Stimulated activated memory B cell treated with anti-CD40 and anti-IgM and Interleukin-4, amounts not matched to agents 10 μg/mL and 1 μg/mL and 100 μg/mL, for 72 hours (primary cell): Measurements from ENCODE around the gene FAM9A.
"Not testable (repeated sequence)": the region's sequence is repeated elsewhere in the genome, so short reads cannot be mapped to it uniquely, and the experiment has no call there.

Source experiments
- ATAC-seq: fragments of 150-1000 bp; cut with Tn5 transposase; 2 replicates; pipeline ENCODE4 v1.10.0; 2021
- H3K27ac Mint-ChIP-seq: one replicate; pipeline ENCODE4 v1.8.0; 2022; ENCODE audit warnings: mild to moderate bottlenecking, mixed read lengths
- H3K27me3 Mint-ChIP-seq: one replicate; pipeline ENCODE4 v1.8.0; 2022; ENCODE audit warnings: mixed read lengths
- H3K36me3 Mint-ChIP-seq: one replicate; pipeline ENCODE4 v1.8.0; 2022; ENCODE audit warnings: mixed read lengths
- H3K4me1 Mint-ChIP-seq: one replicate; pipeline ENCODE4 v1.8.0; 2022; ENCODE audit warnings: mixed read lengths
- H3K4me3 Mint-ChIP-seq: one replicate; pipeline ENCODE4 v1.8.0; 2022; ENCODE audit warnings: mild to moderate bottlenecking, moderate library complexity, mixed read lengths
- H3K9me3 Mint-ChIP-seq: one replicate; pipeline ENCODE4 v1.8.0; 2022; ENCODE audit warnings: mixed read lengths

The FAM9A gene

DNA sequence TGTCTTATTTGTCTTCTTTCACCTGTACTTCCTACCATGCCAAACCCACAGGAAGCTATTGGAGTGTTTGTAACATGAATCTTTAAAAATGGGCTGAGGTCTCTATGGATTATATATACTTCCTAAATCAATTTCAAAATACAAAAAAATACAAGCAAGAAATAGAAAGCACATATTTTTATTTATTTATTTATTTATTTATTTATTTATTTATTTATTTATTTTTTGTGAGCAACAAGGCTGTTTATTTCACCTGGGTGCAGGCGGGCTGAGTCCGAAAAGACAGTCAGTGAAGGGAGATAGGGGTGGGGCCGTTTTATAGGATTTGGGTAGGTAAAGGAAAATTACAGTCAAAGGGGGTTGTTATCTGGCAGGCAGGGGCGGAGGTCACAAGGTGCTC lies 19.3 kb downstream of the FAM9A start:
- H3K27me3 Mint-ChIP-seq, H3K4me1 Mint-ChIP-seq, ATAC-seq, H3K9me3 Mint-ChIP-seq, H3K4me3 Mint-ChIP-seq, H3K36me3 Mint-ChIP-seq, H3K27ac Mint-ChIP-seq: not testable (repeated sequence)

DNA sequence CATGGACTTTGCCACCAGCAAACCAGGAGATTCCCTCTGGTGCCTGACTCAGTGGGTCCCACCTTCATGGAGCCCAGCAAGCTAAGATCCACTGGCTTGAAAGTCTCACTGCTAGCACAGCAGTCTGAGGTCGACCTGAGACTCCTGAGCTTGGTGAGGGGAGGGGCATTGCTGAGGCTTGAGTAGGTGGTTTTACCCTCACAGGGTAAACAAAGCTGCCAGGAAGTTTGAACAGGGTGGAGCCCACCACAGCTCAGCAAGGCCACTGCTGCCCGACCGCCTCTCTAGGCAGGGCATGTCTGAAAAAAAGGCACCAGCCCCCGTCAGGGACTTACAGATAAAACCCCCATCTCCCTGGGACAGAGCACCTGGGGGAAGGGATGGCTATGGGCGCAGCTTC lies 28.1 kb downstream of the FAM9A start:
- peaks cover 20% of the 10 kb centered on the region for H3K27me3 Mint-ChIP-seq
- no peaks in the 10 kb centered on the region for H3K4me1 Mint-ChIP-seq
- H3K9me3 Mint-ChIP-seq, result no peaks in the 10 kb centered on the region
- H3K36me3 Mint-ChIP-seq, result no peaks in the 10 kb centered on the region
- no peak for ATAC-seq
- no peak overlapping the region for H3K4me3 Mint-ChIP-seq
- H3K27ac Mint-ChIP-seq, result no peak overlapping the region

DNA sequence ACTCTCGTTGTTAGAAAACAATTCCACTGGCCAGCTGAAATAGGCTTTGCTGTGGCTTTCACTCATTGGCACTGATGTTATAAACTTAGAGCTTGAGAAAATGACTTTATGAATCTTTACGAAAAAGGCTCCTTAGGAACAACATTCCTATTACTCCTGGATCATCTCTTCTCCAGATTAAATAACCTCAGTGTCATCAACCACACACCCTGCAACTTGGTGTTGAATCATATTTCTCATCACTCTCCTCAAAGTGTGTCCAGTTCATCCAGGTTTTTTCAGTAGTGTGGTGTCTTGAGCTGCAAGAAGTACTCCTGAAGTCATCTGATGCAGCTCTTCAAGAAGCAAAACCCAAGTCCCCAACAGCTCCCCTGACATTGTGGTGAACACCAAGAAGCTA lies 41.2 kb downstream of the FAM9A start:
- no peak for ATAC-seq
- Mint-ChIP-seq H3K27me3 (no peaks in the 10 kb centered on the region), H3K9me3 (no peaks in the 10 kb centered on the region), H3K4me1 (no peaks in the 10 kb centered on the region), H3K27ac (no peak overlapping the region), H3K36me3 (no peaks in the 10 kb centered on the region), H3K4me3 (no peak overlapping the region)

DNA sequence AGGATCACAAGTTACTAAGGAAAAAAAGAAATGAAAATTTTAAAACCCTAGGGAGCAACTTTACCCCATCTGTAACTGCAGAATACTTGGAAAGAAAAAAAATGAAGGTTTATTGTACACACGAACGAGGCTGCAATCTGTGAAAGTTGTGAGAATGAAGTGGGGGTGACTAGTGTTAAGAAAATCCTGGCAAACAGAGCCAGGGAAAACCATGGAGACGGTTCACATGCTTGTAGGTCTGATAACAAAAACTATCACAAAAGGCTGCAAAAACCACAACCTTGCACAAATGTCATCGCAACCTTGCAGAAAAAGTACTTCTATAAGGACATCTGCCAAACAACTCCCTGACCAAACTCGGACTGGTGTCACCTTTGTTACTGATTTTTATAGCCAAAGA lies 42.5 kb downstream of the FAM9A start:
- not testable (repeated sequence) for H3K27ac Mint-ChIP-seq, H3K4me3 Mint-ChIP-seq, H3K36me3 Mint-ChIP-seq, H3K4me1 Mint-ChIP-seq, H3K9me3 Mint-ChIP-seq, H3K27me3 Mint-ChIP-seq, ATAC-seq

DNA sequence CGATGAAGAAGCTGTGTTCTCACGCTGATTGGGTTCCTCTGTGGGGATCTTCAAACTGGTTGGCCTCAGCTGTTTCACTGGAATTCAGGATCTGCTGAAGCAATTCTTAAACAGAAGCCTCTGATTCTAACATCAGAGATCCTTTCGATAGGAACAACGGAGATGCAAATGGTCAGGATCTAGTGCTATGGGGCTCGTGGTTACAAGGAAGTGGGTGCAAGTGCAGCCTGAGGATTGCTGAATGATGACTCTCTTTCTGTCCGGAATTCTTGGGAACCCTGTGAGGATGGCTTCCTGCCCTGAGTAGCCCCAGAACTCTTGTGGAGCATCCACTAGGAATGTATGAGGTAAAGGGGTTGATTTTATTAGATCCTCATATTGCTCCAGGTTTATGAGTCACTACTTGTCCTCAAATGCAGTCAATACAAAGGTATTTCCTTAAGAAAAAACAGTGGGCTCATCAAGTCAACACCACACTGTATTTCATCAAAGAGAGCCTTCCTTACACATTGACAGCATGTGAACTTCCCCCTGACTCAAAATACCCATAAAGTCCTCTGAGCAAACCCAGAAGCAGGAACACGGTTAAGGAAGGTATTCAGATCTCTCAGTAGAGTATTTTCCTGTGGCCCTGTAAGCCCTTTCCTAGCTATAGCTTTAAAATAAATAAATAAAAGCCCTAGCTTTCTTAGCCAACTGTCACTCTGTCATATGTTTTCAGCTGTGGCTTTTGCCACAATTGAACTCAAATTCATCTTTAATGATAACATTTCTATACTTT lies 43.4 kb downstream of the FAM9A start:
- H3K9me3 Mint-ChIP-seq, ATAC-seq, H3K36me3 Mint-ChIP-seq, H3K4me3 Mint-ChIP-seq, H3K27ac Mint-ChIP-seq, H3K4me1 Mint-ChIP-seq: not testable (repeated sequence)
- H3K27me3 Mint-ChIP-seq, result peaks cover 10% of the 10 kb centered on the region

DNA sequence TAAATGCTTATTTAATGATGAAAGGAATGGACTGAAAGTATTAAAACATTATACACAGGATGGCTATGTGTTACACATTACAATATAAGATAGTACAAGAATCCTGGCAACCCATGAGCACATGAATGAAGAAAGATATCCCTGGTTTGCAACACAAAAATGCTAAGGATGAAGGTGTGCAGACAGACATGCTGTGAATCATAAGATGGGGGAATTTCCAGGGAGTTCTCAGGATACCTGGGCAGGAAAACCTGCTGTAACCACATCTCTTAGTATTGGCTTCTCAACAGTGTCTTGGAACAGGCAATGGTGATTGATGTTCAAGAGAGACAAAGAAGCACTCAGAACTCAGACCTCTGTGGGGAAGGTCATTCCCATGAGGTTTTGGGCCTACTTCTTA lies 45.4 kb downstream of the FAM9A start:
- Mint-ChIP-seq H3K27ac (no peak overlapping the region), H3K4me1 (no peaks in the 10 kb centered on the region), H3K27me3 (peaks cover 10% of the 10 kb centered on the region), H3K36me3 (no peaks in the 10 kb centered on the region), H3K9me3 (no peaks in the 10 kb centered on the region), H3K4me3 (no peak overlapping the region)
- ATAC-seq, result no peak

DNA sequence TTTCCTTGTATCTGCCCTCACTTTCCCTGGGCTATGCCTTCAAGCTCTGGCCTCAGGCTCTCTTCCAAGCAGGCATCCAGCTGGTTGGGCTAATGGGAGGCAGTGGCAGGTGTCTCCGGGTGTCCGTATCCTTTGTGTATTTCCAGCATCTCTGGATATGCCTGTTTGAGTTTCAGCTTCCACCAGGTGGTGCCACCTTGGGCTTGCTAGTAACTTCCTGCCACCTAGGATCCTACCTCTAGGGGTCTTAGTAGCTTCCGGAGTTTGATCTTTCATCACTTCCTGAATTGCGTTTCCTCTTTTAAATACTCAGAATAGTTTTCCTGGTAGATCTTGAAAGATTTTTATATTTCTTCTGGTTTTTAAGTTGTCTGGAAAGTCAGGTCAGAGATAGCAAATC lies 46.1 kb downstream of the FAM9A start:
- no peak overlapping the region for H3K4me3 Mint-ChIP-seq
- peaks cover 10% of the 10 kb centered on the region for H3K27me3 Mint-ChIP-seq
- no peaks in the 10 kb centered on the region for H3K9me3 Mint-ChIP-seq
- ATAC-seq, result no peak
- no peaks in the 10 kb centered on the region for H3K36me3 Mint-ChIP-seq
- no peaks in the 10 kb centered on the region for H3K4me1 Mint-ChIP-seq
- H3K27ac Mint-ChIP-seq, result no peak overlapping the region

DNA sequence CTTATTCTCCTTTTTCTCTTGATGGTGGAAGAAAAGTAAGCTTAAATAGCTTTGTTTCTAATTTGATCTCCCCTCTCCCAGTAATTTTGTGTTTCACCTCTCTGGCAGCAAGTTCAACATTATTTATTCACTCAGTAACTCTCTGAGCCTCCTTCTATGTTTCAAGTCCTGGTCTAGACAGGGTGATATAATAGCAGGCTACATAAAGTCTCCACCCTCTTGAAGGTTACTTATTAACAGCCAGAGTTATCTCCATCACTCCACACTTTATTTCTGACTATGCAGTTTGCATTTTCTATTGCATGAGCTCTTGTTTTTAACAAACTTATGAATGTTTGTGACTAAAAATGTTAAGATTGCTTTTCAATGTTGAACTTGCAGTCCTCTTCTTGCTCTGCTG lies 51.5 kb downstream of the FAM9A start:
- Mint-ChIP-seq H3K9me3 (no peaks in the 10 kb centered on the region), H3K4me1 (peaks cover 7% of the 10 kb centered on the region), H3K36me3 (no peaks in the 10 kb centered on the region), H3K27ac (no peak overlapping the region), H3K4me3 (no peak overlapping the region), H3K27me3 (peaks cover 10% of the 10 kb centered on the region)
- no peak for ATAC-seq

DNA sequence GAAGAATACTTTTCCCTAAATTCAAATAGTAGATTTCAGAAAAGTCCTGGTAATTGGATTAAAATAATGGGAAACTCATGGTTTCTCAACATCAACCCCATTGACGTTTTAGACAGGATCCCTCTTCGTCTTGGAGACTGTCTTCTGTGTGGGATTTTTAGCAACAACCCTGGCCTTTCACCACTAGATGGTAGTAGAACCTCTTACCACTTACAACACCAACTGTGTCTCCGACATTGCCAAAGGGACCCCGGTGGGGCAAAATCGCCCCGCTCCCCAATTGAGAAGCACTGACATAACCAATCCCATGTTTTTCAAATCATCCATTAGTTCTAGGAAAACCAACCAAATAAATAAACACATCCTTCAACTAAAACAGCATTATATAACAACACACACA lies 52.3 kb downstream of the FAM9A start:
- Mint-ChIP-seq H3K9me3 (no peaks in the 10 kb centered on the region), H3K36me3 (no peaks in the 10 kb centered on the region), H3K4me3 (no peak overlapping the region), H3K4me1 (peaks cover 7% of the 10 kb centered on the region), H3K27ac (no peak overlapping the region), H3K27me3 (peaks cover 6% of the 10 kb centered on the region)
- no peak for ATAC-seq

DNA sequence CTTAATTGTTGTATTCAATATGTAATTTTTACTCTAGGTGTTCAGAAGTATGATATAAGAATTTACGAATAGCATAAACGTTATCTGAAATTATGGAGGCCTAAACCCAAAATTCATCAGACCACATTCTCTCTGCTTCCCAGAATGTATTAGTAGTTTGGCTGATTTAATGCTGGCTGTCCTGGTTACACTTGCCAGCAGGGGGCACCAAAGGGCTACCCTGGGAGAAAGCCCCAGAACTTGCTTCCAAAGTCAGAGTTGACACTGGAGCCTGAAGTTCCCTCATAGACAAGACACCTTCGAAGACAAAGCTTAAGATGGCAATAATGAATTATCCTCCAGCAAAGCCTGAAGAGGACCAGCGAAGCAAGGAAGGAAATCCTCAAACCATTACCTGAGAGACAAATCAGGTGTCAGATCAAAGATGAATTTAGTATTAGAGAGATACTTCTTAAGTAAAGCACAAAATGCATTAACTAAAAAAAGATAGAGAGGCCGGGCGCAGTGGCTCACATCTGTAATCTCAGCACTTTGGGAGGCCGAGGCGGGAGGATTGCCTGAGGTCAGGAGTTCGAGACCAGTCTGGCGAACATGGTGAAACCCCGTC lies 58.0 kb downstream of the FAM9A start:
- no peak for ATAC-seq
- no peaks in the 10 kb centered on the region for H3K36me3 Mint-ChIP-seq
- no peaks in the 10 kb centered on the region for H3K9me3 Mint-ChIP-seq
- no peaks in the 10 kb centered on the region for H3K27me3 Mint-ChIP-seq
- H3K4me3 Mint-ChIP-seq, result no peak overlapping the region
- no peak overlapping the region for H3K27ac Mint-ChIP-seq
- H3K4me1 Mint-ChIP-seq, result no peaks in the 10 kb centered on the region

DNA sequence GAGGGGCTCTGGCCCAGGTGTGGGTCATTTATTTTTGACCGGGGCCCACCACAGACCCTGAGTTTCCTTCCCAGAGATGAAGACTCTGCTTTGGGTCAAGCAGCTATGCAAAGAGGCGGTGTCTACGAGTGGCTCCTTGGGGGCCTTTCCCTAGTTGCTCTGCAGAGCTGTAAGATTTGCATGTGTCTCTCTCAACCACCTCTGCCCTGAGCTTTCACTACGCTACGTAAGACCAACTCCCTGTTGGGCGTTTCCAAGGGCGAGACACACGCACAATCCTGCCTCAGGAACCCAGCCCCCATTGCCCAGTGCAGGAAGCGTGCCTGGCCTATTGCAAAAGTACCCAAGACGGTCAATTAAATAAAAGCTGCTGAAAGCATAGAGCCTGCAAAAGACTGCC lies 59.2 kb downstream of the FAM9A start:
- H3K9me3 Mint-ChIP-seq, result no peaks in the 10 kb centered on the region
- no peak overlapping the region for H3K4me3 Mint-ChIP-seq
- H3K4me1 Mint-ChIP-seq, result no peaks in the 10 kb centered on the region
- H3K27me3 Mint-ChIP-seq, result no peaks in the 10 kb centered on the region
- ATAC-seq, result no peak
- no peaks in the 10 kb centered on the region for H3K36me3 Mint-ChIP-seq
- H3K27ac Mint-ChIP-seq, result no peak overlapping the region
